Putamen (tissue), 1 donor: Measurements from ENCODE around the gene SFXN5.
"Not testable (repeated sequence)": the region's sequence is repeated elsewhere in the genome, so short reads cannot be mapped to it uniquely, and the experiment has no call there.

Experiments used
- DNase-seq: peaks from one replicate; pipeline ENCODE4 v3.0.0-alpha.2; 2016; ENCODE audit warnings: low spot score

SFXN5 gene

GRCh38 chr2:73101626-73102256, 30.2 kb upstream of the SFXN5 start:
- DNase-seq: no peak

GRCh38 chr2:73100956-73101355, 29.4 kb upstream of the SFXN5 start:
- no peak for DNase-seq

- DNase-seq: no peak
Observed at GRCh38 chr2:73099486-73099885, 28.0 kb upstream of the SFXN5 start.

GRCh38 chr2:73095910-73096309, 24.4 kb upstream of the SFXN5 start:
- no peak for DNase-seq

- DNase-seq: not testable (repeated sequence)
Observed at GRCh38 chr2:73093601-73094218, 22.2 kb upstream of the SFXN5 start.

- peak; percentile 17 for DNase-seq
Observed at GRCh38 chr2:73092146-73092783, 20.8 kb upstream of the SFXN5 start.

GRCh38 chr2:73091696-73092095, 20.2 kb upstream of the SFXN5 start:
- DNase-seq: no peak

GRCh38 chr2:73091164-73091563, 19.7 kb upstream of the SFXN5 start:
- no peak for DNase-seq

GRCh38 chr2:73089270-73090030, 17.9 kb upstream of the SFXN5 start:
- DNase-seq: no peak

- DNase-seq: no peak
Observed at GRCh38 chr2:73088703-73089102, 17.2 kb upstream of the SFXN5 start.

GRCh38 chr2:73088211-73088610, 16.7 kb upstream of the SFXN5 start:
- DNase-seq: no peak

GRCh38 chr2:73087311-73087710, 15.8 kb upstream of the SFXN5 start:
- DNase-seq: no peak

GRCh38 chr2:73085691-73086090, 14.2 kb upstream of the SFXN5 start:
- peak; percentile 63 for DNase-seq

- DNase-seq: no peak
Observed at GRCh38 chr2:73084971-73085370, 13.5 kb upstream of the SFXN5 start.

- no peak for DNase-seq
Observed at GRCh38 chr2:73083886-73084800, 12.6 kb upstream of the SFXN5 start.

GRCh38 chr2:73082523-73083410, 11.3 kb upstream of the SFXN5 start:
- DNase-seq: no peak

GRCh38 chr2:73081181-73081671, 9.7 kb upstream of the SFXN5 start:
- DNase-seq: no peak

- DNase-seq: no peak
Observed at GRCh38 chr2:73080321-73081131, 9.0 kb upstream of the SFXN5 start.

- no peak for DNase-seq
Observed at GRCh38 chr2:73079636-73080035, 8.1 kb upstream of the SFXN5 start.
